NCI-H345 (cell line): ENCODE measurements around the gene SSR1.

ENCODE experiments used
- DNase-seq: peaks from one replicate; lab custom pipeline; 2025; lab: John Stamatoyannopoulos, UW

Gene SSR1

DNA sequence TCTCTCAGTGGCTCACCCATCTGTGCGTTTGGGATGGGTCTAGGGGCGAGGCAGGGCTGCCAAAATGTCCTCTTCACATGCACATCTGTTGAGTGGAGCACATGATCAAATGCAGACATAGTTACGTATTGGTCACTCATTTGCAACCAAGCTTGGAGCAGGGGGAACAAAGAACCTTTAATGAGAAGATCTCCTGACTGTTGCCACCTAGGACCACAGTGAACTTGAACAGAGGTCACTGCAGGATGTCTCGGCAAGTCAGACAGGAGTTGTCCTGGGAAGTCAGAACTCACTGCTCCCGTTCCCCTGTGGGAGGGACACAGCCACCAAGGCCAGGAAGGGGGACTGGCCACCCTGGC, 73.4 kb downstream of the SSR1 start:
- DNase-seq: no peak

DNA sequence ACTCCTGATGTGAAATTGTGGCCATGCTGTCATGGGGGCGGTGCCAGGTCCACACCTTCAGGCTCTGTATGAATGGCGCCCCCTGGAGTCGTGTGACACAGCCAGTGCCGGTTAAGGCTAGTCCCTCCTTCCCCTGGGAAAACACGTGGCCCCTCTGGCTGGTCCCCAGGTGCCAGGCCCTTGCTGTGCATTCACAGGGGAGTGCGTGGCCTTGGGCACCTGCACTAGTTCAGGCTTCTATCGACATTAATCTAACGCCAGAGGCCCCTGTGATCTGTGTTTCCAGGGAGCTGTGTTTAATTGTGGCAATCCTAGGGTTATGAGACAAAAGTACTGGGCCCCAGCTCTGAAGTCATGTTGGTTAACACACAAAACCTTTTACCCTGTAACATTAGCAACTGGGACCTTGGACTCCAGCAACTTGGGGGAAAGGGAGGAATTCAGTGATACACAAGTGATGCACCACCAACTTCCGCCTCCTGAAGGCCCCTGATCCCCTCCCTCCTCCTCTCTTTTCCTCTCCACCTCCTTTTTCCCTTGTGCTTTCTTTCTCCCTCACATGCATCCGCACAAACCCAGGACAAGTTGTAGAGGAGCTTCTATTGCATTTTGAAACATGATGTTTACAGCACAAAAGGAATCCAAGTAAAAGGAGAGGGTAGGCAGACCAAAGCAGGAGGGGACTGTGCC, 74.0 kb downstream of the SSR1 start:
- peak; percentile 62 for DNase-seq

DNA sequence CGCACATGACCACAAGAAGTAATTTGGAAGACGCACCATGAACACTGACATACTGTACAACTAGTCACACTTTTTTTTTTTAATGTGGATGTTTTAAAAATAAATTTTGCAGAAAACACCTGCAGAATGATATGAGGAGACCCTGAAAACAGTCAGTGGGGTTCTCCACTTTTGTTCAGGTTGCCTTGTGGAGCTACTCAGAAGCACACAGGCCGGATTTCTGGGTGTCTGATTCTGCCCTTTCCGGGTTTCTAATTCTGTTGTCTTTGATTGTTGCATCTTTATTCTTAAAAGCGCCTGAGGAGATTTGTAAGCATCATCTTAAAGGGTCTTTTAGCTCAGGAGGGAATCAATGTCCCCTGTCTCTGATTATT, 74.5 kb downstream of the SSR1 start:
- no peak for DNase-seq

DNA sequence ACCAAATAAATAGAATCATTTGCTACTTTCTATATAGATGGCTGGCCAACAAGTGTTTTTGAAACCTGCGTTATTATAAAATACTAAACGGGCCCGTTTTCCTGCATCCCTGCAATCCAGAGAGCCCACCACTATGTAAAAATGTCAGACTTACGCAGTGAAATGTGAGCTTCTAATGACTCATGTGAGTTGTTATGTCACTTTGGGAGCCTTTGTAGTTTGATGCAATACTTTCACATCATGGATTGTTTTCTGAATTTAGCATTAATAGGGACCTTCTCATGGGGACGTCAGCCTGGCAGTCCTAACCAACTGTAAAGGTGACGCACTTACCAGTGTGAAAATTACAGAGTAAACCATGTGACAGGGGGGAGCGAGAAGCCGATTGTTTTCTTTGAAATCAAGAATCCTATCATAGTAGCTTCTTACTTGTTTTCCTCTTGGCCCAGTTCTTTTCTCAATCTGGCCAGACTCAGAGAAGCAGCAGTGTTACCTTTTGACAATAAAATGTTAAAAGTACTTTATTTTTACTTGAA, 75.3 kb downstream of the SSR1 start:
- DNase-seq: no peak

DNA sequence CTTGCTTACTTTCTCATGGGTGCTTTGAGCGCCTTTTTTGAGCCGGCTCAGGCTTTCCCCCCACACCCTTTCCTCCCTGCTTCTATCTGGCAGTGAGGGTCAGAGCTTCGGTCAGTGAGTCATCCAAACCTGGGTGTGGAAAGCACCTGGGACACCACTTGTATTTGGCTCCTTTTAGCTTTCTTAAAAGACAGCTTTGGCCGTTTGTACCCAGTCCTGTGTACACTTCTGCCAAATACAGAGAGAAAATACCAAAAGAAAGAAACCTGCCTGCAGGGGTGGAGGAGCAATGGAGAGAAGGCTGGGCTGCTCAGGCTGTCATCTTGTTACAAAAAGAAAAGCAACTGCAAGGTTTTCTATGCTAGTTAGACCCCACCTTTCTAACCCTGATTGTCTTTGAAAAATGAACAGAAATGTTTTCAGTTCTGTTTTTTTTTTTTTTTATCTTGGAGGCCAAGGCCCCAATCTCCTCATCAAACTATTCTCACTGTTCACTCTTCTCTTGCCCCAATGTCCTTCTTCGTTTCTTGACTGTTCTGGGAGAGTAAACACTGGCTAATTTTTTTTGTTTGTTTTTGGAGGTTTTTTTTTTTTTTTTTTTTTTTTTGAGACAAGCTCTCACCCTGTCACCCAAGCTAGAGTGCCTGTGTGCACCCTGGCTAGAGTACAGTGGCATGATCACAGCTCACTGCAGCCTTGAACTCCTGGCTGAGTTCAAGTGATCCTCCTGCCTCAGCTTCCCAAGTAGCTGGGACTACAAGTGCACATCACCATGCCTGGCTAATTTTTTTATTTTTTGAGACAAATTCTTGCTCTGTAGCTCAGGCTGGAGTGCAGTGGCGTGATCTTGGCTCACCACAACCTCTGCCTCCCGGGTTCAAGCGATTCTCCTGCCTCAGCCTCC, 76.4 kb downstream of the SSR1 start:
- no peak for DNase-seq

DNA sequence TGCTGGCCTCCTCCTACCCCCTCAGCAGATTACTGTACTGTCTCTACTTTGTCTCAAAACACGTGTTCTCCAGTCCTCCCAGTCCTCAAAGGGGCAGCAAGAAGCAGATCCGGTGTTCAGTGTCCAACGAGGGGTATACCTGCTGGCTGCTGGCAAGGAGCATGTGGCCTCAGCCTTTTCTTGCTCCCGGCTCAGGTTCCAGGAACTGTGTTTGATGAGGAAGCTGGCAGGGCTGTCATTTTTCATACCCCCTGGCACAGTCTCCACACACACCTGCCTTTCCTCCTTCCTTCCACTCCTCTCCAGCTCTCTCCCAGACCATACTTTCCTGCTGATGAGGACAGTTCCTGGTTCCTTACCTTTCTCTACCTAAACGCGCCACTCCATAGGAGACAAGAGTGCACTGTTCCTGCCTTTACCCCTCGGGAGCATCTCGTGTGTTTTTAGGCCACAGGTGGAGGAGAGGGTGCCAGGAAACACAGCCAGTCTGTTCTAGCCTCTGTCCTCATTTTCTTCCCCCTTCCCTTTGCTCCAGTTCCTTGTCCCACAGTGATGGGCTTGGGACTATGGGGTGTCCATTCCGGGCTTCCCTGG, 77.2 kb downstream of the SSR1 start:
- DNase-seq: no peak

DNA sequence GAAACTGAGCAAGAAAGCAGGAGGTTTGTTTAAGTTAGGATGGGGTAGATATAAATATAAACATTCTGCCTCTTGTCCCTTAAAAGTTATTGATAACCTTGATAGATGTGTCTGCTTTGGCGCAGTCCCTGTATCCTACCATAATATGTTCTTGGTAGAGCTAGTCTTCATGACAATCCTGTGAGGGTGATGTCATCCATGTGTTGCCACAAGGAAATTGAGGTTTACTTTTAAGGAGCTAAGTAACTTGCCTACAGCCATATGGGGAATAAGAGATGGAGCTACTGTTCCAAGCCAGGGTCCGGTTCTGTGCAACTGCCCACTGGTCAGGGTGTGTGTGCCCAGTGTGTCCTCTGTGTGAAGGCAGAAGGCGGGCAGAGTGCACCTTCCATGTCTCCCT, 78.5 kb downstream of the SSR1 start:
- no peak for DNase-seq

DNA sequence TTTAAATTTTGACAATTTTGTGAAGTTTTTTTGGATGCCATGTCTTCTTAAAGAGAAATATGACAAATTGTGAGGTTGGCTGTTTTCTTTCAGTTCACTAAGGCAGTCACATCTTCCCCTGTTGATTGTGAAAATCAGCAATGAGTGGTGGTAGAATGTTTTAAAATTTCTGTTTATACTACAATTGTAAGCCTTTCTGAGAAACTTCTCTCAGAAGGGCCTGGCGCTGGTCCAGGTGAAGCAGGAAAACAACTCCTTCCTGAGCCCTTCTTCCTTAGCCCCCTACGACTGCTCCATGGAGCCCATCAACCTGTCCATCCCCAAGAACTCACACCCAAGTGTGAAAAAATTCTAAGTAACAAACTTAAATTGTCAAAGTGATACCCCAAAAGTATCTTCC, 80.6 kb downstream of the SSR1 start:
- DNase-seq: no peak

DNA sequence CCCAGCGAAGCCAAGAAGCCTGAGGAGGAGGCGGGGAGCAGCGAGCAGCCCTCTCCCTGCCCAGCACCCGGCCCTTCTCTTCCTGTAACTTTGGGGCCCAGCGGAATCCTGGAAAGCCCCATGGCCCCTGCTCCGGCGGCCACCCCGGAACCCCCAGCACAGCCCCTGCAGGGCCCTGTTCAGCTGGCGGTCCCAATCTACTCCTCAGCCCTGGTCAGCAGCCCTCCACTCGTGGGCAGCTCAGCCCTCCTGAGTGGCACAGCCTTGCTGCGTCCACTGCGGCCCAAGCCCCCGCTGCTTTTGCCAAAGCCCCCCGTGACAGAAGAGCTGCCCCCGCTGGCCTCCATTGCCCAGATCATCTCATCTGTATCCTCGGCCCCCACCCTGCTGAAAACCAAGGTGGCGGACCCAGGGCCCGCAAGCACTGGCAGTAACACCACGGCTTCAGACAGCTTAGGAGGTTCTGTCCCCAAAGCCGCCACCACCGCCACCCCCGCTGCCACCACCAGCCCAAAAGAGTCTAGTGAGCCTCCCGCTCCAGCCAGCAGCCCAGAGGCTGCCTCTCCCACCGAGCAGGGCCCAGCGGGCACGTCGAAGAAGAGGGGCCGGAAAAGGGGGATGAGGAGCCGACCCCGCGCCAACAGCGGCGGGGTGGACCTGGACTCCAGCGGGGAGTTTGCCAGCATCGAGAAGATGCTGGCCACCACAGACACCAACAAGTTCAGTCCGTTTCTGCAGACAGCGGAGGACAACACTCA, 81.9 kb downstream of the SSR1 start:
- no peak for DNase-seq

DNA sequence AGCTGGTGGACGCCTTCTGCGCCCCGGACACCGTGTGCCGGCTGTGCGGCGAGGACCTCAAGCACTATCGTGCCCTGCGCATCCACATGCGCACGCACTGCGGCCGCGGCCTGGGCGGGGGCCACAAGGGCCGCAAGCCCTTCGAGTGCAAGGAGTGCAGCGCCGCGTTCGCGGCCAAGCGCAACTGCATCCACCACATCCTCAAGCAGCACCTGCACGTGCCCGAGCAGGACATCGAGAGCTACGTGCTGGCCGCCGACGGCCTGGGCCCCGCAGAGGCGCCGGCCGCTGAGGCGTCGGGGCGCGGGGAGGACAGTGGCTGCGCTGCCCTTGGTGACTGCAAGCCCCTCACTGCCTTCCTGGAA, 82.7 kb downstream of the SSR1 start:
- DNase-seq: no peak

DNA sequence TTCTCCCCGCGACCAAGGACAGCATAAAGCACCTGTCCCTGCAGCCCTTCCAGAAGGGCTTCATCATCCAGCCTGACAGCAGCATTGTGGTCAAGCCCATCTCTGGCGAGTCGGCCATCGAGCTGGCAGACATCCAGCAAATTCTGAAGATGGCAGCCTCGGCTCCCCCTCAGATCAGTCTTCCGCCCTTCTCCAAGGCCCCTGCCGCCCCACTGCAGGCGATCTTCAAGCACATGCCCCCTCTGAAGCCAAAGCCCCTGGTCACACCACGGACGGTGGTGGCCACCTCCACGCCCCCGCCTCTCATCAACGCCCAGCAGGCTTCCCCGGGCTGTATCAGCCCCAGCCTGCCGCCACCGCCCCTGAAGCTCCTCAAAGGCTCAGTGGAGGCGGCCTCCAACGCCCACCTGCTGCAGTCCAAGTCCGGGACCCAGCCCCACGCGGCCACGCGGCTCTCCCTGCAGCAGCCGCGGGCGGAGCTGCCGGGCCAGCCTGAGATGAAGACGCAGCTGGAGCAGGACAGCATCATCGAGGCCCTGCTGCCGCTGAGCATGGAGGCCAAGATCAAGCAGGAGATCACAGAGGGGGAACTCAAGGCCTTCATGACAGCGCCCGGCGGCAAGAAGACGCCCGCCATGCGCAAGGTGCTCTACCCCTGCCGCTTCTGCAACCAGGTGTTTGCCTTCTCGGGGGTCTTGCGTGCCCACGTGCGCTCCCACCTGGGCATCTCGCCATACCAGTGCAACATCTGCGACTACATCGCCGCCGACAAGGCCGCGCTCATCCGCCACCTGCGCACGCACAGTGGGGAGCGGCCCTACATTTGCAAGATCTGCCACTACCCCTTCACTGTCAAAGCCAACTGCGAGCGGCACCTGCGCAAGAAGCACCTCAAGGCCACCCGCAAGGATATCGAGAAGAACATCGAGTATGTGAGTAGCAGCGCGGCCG, 83.3 kb downstream of the SSR1 start:
- DNase-seq: no peak

DNA sequence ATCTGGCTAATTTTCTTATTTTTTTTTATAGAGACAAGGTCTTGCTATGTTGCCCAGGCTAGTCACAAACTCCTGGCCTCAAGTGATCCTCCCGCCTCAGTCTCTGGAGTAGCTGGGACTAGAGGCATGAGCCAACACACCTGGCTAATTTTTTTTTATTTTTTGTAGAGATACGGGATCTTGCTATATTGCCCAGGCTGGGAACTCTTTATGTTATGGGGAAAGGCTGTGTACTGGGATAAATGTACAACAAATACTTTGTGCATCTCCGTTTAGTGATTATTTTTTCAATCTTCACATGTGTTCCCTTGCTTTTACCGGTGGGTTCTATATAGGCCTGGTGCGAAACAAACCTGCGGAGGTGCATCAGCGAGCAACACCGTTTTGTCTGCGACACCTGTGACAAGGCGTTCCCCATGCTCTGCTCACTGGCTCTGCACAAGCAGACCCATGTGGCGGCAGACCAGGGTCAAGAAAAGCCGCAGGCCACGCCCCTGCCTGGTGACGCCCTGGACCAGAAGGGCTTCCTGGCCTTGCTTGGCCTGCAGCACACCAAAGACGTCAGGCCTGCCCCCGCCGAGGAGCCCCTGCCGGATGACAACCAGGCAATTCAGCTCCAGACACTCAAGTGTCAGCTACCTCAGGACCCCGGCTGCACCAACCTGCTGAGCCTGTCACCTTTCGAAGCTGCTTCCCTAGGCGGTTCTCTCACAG, 84.2 kb downstream of the SSR1 start:
- DNase-seq: no peak

DNA sequence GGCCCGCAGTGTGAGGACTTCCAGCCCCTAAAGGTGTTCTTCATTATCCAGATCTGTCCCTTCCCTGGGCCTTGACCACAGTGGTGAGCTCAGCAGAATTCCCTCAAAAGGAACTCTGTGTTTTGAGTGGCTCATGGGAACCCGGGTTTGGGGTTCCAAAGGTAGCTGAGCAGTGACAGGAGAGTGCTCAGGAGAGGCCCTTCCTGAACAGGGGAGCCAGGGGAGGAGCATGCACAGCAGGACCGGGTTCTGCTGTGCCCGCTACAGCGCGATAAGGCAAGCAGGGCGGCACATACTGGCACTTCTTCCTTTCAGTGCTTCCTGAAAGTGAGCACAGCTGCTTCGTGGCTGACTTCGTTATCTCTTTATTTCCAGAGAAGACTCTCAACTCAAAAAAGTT, 88.3 kb downstream of the SSR1 start:
- no peak for DNase-seq

DNA sequence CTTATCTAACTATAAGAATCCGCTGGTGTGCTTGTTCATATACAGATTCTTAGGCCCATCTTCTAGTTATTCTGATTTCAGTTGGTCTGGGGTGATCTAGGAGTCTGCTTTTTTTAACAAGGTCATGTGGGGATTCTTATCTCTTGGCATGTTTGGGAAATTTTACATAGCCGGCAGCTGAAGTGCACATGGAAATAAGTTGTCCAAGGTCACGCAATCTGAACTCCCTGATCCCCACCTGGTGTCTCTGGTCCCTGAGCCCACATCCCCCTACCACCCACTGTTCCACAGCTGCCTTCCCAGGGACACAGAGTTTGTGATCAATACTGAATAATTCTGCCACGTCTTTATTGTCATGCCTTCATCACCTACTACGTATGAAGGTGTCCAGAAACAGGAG, 90.8 kb downstream of the SSR1 start:
- no peak for DNase-seq

DNA sequence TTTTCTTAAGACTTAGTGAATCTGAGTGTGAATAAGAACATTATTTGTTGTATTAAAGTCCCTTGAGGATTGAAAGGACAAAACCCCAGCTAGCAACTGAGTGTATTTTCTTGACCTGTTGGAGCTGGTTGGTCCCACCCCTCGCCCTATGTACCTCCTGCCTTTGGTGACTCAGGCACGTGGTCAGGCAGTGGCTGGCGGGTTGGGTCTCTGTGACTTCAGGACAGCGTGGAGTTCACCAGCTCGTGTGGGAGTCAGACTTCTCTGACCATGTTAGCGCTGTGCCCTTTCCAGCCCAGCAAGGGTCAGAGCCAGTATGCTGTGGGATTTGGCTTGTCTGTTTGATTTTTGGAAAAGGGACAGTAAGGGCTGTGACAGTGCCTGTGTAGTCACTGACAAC, 93.7 kb downstream of the SSR1 start:
- no peak for DNase-seq

DNA sequence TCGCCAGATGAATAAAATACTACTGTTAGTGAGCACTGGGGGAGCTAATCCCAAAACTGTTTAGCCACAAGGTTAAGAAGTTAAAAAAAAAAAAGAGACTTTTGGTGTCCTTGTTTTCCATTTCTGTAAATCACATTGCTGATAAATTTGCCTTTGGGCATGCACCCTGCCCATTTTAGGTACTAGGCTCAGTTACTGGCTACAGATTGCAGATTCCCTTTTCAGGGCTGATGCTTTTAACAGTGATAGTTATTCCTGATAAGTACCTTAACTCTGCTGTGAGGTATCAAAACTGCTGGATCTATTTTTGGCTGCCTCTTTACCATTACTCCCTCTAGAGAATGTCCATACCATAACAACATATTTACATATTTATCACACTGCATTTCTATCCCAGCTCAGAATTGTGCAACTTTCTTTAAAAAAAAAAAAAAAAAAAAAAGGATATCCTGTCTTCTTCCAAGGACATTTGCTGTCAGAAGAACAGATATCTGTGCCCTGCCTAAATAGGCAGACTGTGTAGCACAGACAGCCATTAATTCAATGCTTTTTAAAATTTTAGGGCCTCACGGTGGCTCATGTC, 94.5 kb downstream of the SSR1 start:
- DNase-seq: no peak
